Measurements from ENCODE around the gene NCKAP5.

NCKAP5 gene

DNA sequence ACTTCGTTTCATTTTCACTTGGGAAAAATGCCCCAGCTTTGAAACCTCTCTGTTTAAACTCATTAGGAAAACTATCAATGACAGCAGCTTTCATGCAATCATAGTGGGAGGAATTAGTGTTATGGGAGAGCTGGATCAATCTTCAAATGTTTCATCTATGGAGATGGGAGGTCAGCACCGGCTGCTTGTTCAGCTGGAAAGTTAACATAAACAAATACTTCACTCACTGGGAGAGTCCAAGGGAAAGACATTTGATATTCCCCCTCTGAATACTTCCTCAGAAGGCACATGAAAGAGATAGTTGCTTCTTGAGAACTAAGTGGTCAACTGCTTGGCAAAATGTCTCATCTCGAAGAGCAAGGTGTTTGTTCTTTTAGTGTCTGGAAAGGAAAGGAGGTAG is 905.5 kb downstream of the NCKAP5 start:
- no peak for DNase-seq (ENCODE audit: low spot score)

DNA sequence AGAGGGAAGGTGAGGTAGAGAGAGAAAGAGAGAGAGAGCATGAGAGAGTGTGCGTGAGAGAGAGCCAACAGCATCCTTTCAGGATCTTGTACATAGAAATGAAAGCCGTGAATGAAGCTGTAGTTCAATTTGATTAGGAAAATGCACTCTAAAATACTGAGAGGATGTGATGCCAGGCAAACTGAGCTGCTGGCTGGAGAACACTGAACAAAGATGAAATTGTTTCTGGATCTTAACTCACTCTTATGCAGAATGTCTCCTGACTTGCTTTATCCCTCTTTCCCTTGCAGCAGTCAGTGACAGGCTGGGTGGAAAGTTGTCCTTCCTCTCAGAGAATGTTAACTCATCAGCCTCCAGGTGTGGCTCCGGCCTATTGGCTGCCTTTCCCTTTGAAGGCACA is 908.9 kb downstream of the NCKAP5 start:
- no peak for DNase-seq (ENCODE audit: low spot score)

DNA sequence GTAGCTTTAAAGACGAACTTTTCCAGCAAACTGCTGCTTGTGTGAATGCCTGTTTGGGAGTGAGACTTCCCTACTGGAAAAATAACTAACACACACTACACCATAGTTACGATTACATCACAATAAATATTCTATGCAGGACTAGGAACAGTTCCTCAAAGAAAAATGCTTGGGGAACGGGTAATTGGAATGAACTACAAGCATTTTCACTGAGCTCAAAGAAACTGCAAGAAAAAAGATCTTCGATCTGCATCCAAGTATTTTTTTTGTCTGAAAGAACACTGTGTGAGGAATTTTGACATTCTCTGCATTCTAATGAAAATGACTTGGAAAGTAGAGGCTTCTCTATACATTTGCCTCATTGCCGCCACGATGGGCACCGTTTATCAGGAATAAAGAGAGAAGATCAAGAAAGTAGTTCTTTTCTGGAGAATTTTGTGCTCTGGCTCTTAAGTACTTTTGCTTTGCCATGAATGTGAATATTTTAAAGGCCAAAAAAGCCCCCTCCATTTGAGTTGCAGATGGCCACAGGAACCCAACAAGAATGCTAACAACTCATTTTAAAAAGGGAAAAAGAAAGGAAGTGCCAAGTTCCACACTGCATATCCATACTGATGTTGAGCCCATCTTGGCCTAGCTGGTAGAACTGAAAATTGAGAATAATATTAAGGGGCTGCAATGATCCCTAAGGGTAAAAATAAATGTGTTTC is 911.8 kb downstream of the NCKAP5 start:
- no peak for DNase-seq (ENCODE audit: low spot score)

DNA sequence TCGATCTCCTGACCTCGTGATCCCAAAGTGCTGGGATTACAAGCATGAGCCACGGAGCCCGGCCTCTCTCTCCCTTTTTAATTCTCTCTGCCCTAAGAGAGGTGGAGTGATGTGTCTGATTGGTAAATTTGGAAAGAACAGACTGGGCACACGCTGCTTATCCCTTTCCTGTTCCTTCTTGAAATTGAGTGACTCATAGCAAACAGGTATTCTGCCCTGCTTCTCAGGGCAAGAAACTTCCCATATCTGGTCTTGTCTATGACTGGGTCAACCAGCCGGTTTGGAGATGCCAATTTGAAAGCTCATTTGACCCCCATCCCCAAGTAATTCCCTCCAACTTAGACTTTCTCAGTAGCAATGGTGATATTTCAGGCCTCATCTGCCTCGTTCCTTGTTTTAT is 913.3 kb downstream of the NCKAP5 start:
- DNase-seq (ENCODE audit: low spot score): no peak

DNA sequence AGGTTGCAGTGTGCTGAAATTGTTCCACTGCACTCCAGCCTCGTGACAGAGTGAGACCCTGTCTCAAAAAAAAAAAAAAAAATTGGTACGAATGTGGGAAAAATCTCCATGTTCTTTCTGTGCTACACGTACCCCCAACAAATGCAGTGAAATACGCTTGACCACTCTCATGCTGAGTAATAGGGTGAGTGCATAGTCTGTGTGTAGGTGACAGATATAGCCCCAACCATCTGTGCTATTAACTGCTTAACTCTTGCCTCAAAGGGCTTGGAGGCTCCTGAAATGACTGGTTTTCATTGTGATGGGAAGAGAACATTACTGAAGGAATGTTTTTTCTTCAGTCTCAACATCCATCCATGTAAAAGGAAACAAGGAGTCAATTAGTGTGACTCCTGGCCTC is 913.9 kb downstream of the NCKAP5 start:
- no peak for DNase-seq (ENCODE audit: low spot score)

DNA sequence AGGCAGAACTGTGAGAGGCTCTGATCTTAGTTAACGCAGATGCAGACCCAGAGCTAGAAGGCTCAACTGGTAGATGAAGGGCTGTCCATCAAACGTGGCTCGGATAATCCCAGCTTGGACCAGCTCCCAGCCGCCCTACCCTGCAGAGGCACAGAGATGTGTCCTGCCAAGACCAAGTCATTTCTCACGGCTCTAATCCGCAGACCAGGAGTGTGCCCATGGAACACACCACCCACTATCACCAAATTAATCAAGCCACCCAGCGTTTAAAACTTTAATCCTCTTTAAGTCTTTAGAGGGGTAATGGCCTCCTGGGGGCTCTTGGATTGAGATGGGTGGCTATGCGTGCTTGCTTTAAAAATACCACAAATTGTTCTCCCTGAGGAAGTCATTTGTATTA is 915.8 kb downstream of the NCKAP5 start:
- DNase-seq (ENCODE audit: low spot score): no peak

DNA sequence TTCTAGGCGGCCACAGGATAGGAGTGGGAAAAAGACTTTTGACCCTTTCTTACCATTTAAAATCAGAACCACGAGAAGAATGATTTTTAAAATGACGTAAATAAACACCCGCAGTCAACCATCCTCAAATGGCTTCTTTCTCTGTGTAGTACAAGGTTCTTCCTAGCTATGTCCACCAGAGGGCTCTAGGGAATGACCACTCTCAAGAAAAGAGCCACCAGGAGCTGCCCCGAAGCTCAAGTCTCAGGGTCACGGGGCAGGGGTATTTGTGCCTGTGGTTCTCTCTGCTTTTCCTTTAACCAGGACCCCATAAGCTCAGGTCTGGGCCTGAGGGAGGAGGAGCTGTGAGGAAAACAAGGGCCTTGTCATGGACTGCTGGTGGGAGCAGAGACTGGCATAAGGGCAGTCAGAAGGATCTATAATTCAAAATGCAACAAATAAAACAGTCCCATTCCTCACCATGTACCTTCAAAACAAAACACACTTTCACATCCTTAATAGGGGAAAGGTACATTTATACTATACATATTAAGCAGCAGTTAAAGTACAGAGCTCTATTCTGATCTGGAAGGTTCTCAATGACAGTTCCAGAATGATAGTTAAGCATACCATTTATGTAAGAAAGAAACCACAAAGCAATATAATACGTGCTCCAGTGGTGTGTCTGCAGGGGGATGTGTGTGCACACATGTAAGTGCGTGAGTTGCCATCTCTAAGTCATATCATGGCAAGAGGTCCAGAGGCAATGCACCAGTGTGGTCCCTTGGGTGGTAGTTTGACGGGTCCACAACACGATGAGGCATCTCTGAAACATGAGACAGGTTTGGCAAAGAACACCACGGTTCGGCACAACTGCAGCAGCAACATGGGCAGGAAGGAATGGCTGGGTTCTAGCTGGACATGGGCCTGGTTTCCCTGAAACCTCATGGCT is 916.9 kb downstream of the NCKAP5 start:
- DNase-seq (ENCODE audit: low spot score): no peak

DNA sequence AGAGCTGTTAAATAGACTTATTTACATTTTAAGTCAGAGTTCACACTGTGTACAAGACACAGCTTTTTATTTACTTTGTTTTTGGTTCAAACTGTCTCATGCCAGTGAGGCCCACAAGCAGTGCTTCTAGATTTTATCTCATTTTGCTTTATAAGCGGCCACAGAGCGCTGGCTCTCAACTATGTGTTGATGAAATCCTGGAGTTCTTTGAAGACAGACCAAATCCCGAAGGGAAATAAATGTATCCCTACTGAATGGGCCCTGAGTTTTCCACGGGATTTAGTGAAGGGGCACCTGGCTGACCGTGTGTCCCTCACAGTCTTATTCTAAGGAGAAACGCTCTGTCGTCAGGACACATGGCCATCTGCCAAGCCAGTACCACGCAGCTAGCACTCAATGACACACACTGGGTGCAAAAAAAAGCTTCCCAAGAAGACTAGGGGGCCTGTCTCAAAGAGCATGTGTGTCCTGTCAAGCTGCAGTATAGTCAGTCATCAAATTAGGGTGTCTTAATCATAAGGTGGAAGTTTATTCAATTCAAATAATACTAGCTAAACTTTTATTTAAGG is 921.6 kb downstream of the NCKAP5 start:
- no peak for DNase-seq (ENCODE audit: low spot score)

DNA sequence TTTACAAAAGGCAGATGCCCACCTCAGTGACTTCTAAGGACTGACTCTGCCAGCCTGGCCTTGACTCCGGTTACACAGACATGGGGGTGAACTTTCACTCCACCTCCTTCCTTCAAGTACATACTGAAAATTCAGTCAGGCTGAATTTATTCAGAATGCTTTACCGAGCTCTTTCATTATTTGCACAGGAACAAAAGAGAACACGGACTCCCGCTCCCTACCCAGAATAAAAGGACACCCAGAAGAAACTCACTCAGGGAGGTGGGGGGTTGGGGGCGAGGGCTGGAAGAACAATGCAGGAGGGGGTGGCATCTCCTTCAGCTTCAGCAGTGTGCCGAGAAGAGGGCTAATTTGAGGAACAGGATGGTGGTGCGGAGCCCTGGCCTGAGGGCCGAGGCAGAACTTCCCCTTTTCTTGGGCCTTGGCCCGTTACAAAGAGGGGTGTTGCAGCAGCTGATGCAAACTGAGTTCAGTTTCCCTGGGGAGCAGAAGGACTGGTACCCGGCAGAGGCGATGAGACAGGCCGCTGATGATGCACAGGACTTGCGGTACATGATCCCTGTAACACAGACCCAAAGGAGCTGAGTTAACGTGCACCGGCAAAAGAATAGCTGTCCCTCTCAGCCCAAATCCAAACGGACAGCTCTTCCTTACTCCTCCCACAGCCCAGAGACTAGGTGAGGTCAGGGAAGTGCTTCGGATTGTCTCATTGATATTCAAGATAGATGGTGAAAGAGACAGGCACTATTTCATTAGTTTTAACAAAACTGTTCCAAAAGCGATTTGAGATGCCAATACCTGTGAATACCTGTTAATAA is 922.3 kb downstream of the NCKAP5 start:
- DNase-seq (ENCODE audit: low spot score): no peak

DNA sequence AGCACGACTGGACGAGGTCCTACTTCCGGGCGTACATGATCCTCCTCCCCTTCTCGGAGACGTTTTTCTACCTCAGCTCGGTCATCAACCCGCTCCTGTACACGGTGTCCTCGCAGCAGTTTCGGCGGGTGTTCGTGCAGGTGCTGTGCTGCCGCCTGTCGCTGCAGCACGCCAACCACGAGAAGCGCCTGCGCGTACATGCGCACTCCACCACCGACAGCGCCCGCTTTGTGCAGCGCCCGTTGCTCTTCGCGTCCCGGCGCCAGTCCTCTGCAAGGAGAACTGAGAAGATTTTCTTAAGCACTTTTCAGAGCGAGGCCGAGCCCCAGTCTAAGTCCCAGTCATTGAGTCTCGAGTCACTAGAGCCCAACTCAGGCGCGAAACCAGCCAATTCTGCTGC is 923.1 kb downstream of the NCKAP5 start:
- DNase-seq (ENCODE audit: low spot score): no peak

DNA sequence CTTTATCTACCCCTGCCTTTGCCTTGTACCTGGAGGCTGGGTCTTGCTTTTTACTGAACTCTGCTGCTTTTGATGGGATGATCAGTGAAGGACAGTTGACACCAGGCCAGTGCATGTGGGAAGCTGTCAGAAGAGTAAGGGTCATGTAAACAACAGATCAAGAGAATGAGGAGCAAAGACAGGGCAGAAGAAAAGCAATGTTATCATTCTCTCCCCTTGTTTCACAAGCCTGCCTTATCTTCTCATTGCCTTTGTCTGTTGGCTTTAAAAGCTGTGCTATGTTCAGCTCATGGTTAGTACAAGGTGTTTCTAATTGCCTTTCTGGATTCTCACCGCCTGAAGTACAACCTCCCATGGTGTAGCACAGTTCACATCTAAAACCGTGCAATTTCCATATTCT is 925.8 kb downstream of the NCKAP5 start:
- DNase-seq (ENCODE audit: low spot score): no peak

DNA sequence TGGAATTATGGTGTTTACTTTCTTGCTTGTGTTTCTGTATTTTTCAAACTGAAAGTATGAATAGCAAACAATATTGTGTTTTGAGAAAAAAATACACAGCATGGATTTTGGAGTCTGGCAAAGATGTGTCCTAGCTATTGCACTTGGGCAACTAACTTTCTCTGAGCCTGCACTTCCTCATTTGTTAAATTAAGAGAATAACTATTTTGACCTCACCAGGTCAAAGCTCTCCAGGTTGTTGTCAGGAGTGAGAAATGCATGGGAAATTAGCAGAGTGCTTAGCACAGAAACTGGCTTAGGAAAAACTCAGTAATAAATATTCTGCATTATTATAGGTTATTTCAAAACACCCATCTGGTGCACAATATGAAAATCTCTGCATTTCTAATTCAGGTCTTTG is 926.4 kb downstream of the NCKAP5 start:
- no peak for DNase-seq (ENCODE audit: low spot score)

DNA sequence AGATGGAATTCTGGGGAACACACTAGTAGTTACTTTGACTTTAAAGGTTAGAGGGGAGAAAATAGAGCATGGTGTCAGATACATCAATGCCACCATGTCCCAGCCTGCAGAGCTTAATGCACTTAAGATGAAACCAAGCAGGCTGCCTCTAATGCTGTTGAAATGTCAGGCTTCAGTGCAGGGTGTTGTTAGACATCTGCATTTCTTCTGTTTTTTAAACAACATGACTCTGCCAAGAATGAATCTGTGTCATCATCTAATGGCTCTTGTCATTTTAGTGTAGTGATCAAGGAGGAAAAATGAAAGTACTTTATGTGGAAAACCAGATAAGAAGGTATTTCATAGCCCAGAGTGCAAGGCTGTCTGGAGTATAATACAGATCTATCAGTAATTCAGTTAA is 928.1 kb downstream of the NCKAP5 start:
- no peak for DNase-seq (ENCODE audit: low spot score)

DNA sequence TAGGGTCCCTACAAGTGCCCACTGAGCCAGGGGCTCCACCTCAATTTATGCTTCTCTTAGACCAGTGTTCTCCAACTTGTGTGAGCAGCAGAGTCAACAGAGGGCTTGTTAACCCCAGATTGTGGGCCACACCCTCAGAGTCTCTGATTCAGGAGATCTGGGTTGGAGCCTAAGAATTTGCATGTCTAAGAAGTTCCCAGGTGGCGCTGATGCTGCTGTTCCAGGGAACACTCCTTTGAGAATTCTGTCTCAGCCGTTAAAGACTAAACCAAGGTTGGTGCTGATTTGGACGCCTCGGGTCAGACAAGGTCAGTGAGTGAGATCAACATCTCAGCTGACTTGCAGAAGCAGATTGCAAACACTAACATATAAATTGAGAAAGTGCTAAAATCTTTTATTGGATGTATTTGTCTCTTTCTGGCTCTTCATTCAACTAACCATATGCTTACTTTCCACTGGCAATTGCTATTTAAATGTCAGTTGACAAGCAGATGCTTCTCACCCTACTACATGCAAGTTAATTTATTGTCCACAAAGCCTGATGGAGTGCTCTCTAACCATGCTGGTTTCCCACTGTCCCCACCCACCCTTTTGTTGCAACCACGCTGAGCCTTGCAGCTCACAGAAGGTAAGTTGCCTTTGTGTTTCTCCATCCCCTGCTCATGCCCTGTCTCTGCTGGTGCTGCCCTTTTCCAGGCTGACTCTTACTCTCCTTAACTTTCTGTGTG is 929.8 kb downstream of the NCKAP5 start:
- DNase-seq (ENCODE audit: low spot score): no peak

DNA sequence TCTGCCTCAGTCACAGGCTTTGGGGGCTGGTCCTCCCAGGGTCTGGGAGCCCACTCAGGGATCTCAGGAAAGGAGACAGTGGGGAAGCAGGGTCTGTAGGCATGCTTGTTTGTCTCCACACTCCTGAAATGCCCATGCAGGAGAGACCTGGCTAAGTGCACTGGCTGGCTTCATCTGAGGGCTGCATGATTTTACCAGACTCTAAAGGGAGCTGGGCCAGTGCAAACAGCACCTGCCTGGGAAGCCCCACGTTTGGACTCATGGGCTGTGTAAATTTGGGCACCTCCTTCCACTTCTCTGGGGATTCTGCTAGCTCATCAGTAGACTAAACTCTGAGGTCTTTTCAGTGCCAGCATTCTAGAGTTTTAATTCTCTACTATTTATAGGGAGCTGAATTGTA is 931.9 kb downstream of the NCKAP5 start:
- DNase-seq (ENCODE audit: low spot score): no peak

DNA sequence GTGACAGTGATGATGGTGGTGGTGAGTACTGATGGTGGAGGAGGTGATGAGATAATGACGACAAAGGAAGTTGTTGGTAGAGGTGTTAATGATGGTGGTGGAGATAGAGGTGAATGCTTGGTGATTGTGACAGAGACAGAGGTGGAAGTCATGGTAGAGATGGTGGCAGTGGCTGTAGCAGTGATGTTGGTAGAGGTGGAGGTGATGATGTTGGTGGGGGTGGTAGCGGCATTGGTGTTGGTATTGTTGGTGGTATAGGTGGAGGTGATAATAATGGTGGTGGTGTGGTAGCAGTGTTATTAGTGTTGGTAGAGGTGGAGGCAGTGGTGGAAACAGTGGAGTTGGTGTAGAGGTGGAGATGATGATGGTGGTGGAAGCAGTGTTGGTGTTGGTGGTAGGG is 934.6 kb downstream of the NCKAP5 start:
- DNase-seq (ENCODE audit: low spot score): no peak

DNA sequence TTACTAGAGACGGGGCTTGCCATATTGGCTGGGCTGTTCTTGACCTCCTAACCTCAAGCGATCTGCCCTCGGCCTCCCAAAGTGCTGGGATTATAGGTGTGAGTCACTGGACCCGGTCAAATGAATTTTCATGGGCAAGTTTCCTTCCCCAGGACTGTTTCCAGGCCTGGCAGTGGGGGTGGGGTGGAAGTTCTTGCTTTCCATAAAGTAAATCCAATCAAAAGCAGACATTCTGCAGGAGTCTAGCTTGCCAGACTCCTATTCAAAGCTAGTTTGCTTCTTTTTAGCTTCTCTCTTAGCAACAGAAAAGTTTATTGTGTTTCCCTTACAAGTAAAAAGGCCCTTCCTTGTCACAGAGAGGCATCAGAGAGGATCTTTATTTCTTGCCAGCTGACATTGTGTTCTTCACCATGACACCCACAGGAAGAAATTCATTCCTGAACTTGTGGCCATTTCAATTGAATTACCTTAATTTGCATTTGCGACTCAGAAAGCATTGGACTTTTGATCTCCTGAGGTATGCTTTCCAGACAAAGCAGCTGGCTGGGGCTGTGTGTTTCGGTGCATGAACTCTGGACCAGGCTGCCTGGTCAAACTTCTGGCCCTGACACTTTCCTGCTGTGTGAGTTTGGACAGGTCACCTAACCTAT is 936.1 kb downstream of the NCKAP5 start:
- no peak for DNase-seq (ENCODE audit: low spot score)

DNA sequence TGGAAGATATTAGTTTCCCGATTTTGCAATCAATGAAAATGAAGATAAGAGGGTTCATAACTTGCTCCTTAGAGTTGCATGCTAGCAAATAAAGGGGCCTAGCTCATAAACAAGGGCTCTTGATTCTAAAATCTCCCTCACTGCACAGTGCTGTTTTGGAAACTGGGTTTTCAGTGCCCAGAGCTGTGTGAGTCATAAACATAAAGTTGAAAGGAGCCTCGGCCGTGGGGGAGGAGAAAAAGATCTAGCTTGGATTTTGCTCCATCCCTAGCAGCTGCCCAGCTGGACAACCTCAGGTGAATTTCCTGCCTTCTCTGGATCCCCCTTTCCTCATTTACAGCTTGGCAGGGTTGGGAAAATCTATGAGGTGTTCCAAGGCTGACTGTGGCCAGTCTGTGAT is 940.7 kb downstream of the NCKAP5 start:
- DNase-seq (ENCODE audit: low spot score): no peak

DNA sequence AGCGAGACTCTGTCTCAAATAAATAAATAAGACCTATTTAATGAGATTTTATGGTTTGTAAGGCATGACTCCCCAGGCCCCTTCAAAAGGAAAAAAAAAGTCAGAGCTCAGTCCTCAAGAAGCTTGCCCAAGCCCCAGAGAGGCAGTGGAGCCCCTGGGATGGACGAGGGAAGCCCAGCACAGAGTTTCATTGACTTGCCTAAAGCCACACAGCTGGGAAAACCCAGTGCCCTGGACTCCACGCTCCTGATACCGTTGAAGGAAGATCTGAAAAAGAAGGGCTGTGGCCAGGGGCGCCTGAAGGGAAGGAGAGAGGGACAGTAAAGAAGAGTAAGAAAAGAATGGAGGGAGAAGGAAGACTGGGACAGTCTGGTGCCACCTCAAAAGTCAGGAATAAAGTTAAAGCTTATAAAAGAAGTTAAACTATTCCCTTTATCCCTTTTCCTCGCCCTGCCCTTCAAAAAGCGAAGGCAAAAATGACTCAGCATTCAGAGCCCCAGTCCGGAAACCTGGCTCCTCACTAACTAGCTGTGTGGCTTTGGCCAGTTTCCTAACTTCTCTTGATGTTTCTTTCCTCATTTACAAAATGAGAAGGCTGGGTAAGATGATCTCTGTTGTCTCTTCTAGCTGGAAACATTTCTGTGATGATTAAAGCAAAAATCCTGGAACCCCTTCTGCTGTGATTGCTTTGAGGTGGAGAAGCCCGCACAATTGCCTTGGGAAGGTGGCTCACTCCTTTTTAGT is 945.0 kb downstream of the NCKAP5 start:
- DNase-seq (ENCODE audit: low spot score): no peak
